MM.1S (cell line): Measurements from ENCODE around the gene IFNE.

Experiments
- CTCF ChIP-seq: fragments of 300-600 bp; sonication (generic); IDR thresholded peaks from 2 replicates; pipeline ENCODE4 v1.5.1; 2016; ENCODE audit warnings: antibody characterized with exemption, low read length, mixed read lengths
- EZH2 ChIP-seq: fragments of 300-600 bp; sonication (generic); optimal IDR thresholded peaks from 2 replicates; pipeline ENCODE3; 2017; ENCODE audit warnings: low read depth, mild to moderate bottlenecking, antibody characterized with exemption, low read length, mixed read lengths
- EZH2phosphoT487 ChIP-seq: fragments of 300-600 bp; sonication (generic); IDR thresholded peaks from 2 replicates; pipeline ENCODE4 v1.6.1; 2018; ENCODE audit warnings: antibody characterized with exemption, low read length

GRCh38 chr9:21491756-21492155, 9.6 kb upstream of the IFNE start:
- TF ChIP-seq CTCF = no peak
- TF ChIP-seq EZH2 = no peak
- TF ChIP-seq EZH2phosphoT487 = no peak
